PFSK-1 (cell line): ENCODE measurements around the gene ELAC1.

Experiments
- POLR2AphosphoS5 ChIP-seq: IDR thresholded peaks from 2 replicates; pipeline ENCODE4 v1.6.1; 2012; ENCODE audit warnings: low read depth, mild to moderate bottlenecking, control low read depth, low read length, moderate library complexity
- TAF1 ChIP-seq: IDR thresholded peaks from 2 replicates; pipeline ENCODE4 v1.6.1; 2012; ENCODE audit warnings: low read length, control low read depth, borderline replicate concordance; ENCODE audit not compliant: insufficient read depth
- TF ChIP-seq, protein P1 (sequence below), 2 experiments: IDR thresholded peaks; 2 replicates each; pipeline versions ENCODE4 v1.6.1 to v1.8.0; 2011 to 2012; ENCODE audit warnings: low read depth in 2 of 2, low read length in 2 of 2, control low read depth in 1 of 2, inconsistent platforms in 1 of 2, mild to moderate bottlenecking in 1 of 2, moderate library complexity in 1 of 2; ENCODE audit not compliant: insufficient read depth in 1 of 2

DNA sequence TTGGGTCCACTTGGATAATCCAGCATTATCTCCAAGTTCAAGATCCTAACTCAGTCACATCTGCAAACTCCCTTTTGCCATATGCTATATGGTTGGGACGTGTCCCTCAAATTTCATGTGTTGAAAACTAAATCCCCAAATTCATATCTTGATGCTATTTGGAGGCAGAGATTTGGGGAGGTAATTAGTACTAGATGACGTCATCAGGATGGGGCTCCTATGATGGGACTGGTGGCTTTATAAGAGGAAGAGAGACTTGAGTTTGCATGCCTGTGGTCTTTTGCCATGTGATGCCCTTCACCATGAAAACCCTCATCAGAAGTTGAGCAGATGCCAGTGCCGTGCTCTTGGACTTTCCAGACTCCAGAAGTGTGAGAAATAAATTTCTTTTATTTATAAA, 45.4 kb downstream of the ELAC1 start:
- TF ChIP-seq POLR2AphosphoS5: no peak
- TF ChIP-seq, protein P1, sequence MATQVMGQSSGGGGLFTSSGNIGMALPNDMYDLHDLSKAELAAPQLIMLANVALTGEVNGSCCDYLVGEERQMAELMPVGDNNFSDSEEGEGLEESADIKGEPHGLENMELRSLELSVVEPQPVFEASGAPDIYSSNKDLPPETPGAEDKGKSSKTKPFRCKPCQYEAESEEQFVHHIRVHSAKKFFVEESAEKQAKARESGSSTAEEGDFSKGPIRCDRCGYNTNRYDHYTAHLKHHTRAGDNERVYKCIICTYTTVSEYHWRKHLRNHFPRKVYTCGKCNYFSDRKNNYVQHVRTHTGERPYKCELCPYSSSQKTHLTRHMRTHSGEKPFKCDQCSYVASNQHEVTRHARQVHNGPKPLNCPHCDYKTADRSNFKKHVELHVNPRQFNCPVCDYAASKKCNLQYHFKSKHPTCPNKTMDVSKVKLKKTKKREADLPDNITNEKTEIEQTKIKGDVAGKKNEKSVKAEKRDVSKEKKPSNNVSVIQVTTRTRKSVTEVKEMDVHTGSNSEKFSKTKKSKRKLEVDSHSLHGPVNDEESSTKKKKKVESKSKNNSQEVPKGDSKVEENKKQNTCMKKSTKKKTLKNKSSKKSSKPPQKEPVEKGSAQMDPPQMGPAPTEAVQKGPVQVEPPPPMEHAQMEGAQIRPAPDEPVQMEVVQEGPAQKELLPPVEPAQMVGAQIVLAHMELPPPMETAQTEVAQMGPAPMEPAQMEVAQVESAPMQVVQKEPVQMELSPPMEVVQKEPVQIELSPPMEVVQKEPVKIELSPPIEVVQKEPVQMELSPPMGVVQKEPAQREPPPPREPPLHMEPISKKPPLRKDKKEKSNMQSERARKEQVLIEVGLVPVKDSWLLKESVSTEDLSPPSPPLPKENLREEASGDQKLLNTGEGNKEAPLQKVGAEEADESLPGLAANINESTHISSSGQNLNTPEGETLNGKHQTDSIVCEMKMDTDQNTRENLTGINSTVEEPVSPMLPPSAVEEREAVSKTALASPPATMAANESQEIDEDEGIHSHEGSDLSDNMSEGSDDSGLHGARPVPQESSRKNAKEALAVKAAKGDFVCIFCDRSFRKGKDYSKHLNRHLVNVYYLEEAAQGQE (IDR thresholded peaks at IDR 0.05; ENCODE audit: insufficient read depth in 1 of 2, low read depth in 2 of 2, low read length in 2 of 2): no peak
- no peak for TF ChIP-seq TAF1
